Uterus (tissue), 4 donors: ENCODE measurements around the gene P2RY11. TPM values are rescaled to one million over a fixed set of nuclear protein-coding genes. Genes with fewer than 3 reads are reported as not detected.

Experiments used
- DNase-seq, 2 donors: peaks; one replicate each; pipeline ENCODE4 v3.0.0-alpha.2; 2019 to 2020
- H3K27ac ChIP-seq, 2 donors: fragments of 200-600 bp; sonication (generic); 1 replicate in 1 of 2; 2 replicates in 1 of 2; pipeline ENCODE4 v1.5.1; 2016 to 2018
- H3K27me3 ChIP-seq, 2 donors: fragments of 200-600 bp; sonication (generic); one replicate each; pipeline ENCODE4 v1.5.1; 2018 to 2019; ENCODE audit warnings: control low read depth in 1 of 2
- H3K36me3 ChIP-seq, 2 donors: fragments of 200-600 bp; sonication (generic); one replicate each; pipeline ENCODE4 v1.5.1; 2019; ENCODE audit warnings: control low read depth in 1 of 2
- H3K4me1 ChIP-seq, 2 donors: fragments of 200-600 bp; sonication (generic); one replicate each; pipeline ENCODE4 v1.5.1; 2018 to 2019; ENCODE audit warnings: control low read depth in 1 of 2
- H3K4me3 ChIP-seq, 2 donors: fragments of 200-600 bp; sonication (generic); 1 replicate in 1 of 2; 2 replicates in 1 of 2; pipeline ENCODE4 v1.5.1; 2018 to 2019; ENCODE audit warnings: mild to moderate bottlenecking in 1 of 2
- H3K9me3 ChIP-seq, 2 donors: fragments of 200-600 bp; sonication (generic); one replicate each; pipeline ENCODE4 v1.5.1; 2019; ENCODE audit warnings: control low read depth in 1 of 2
- CTCF ChIP-seq, 4 experiments: fragments of 200-600 bp in 2 of 4; fragments of 450-650 bp in 2 of 4; sonication (generic) in 2 of 4; IDR thresholded peaks; one replicate each; pipeline ENCODE4 v1.5.1; 2016 to 2019; ENCODE audit warnings: antibody characterized with exemption in 4 of 4, mild to moderate bottlenecking in 2 of 4, moderate library complexity in 1 of 4
- POLR2A ChIP-seq, 2 donors: fragments of 450-650 bp; IDR thresholded peaks; one replicate each; pipeline ENCODE4 v1.6.1; 2016; ENCODE audit warnings: antibody characterized with exemption in 2 of 2, mild to moderate bottlenecking in 1 of 2, moderate library complexity in 1 of 2
- intact Hi-C: fragments of 100-400 bp; cut with DNase I; formaldehyde crosslinking; loops from one replicate; pipeline ENCODE4 v1.15.1; 2023; ENCODE audit warnings: low total_unique reads
- total RNA-seq, 4 donors: library from RNA; depleted of rRNA in 3 of 4; stranded (reverse); fragments of >200 nt in 3 of 4; gene quantifications; one replicate each; pipeline versions ENCODE4 v1.1.0 to v1.2.4, GENCODE V29; 2014 to 2023
- donor health status: DM: yes; HTN: yes; CAD: no.

The P2RY11 gene
- total RNA-seq, 4 donors from 2014 or later, result 0.51 to 19.1 (median 4.4) TPM

GRCh38 chr19:10143681-10144080 lies 32.2 kb downstream of the P2RY11 start:
- Histone ChIP-seq H3K27ac (no peak overlapping the region), H3K36me3 (no peaks in the 10 kb centered on the region)
- intact Hi-C loops, result no loop called here

GRCh38 chr19:10144361-10144760 lies 32.9 kb downstream of the P2RY11 start:
- Histone ChIP-seq H3K27me3 (no peaks in the 10 kb centered on the region), H3K4me1 (no peaks in the 10 kb centered on the region), H3K9me3 (no peaks in the 10 kb centered on the region), H3K36me3 (no peaks in the 10 kb centered on the region), H3K27ac (no peak overlapping the region), H3K4me3 (no peak overlapping the region)
- no peak for TF ChIP-seq CTCF (IDR thresholded peaks at IDR 0.05)
- TF ChIP-seq POLR2A (IDR thresholded peaks at IDR 0.05), result no peak
- DNase-seq, result no peak
- intact Hi-C loops, result no loop called here

More at GRCh38 chr19:10143681-10144080, 32.2 kb downstream of the P2RY11 start:
- Histone ChIP-seq H3K4me3 (no peak overlapping the region), H3K27me3 (no peaks in the 10 kb centered on the region), H3K9me3 (no peaks in the 10 kb centered on the region), H3K4me1 (no peaks in the 10 kb centered on the region)
- TF ChIP-seq POLR2A (IDR thresholded peaks at IDR 0.05), result no peak
- no peak for TF ChIP-seq CTCF (IDR thresholded peaks at IDR 0.05)
- DNase-seq, result no peak

GRCh38 chr19:10145031-10145430 lies 33.5 kb downstream of the P2RY11 start:
- no peak overlapping the region for H3K27ac ChIP-seq
- no peaks in the 10 kb centered on the region for H3K9me3 ChIP-seq
- no peaks in the 10 kb centered on the region for H3K27me3 ChIP-seq
- TF ChIP-seq POLR2A (IDR thresholded peaks at IDR 0.05), result no peak
- no peak for TF ChIP-seq CTCF (IDR thresholded peaks at IDR 0.05)
- H3K36me3 ChIP-seq, result no peaks in the 10 kb centered on the region
- intact Hi-C loops, result no loop called here
- no peak overlapping the region for H3K4me3 ChIP-seq
- H3K4me1 ChIP-seq, result no peaks in the 10 kb centered on the region
- DNase-seq, result no peak

GRCh38 chr19:10146142-10146541 lies 34.6 kb downstream of the P2RY11 start:
- H3K9me3 ChIP-seq, result no peaks in the 10 kb centered on the region
- no peak overlapping the region for H3K27ac ChIP-seq
- DNase-seq, result no peak
- no peaks in the 10 kb centered on the region for H3K27me3 ChIP-seq
- TF ChIP-seq POLR2A (IDR thresholded peaks at IDR 0.05), result no peak
- no peak for TF ChIP-seq CTCF (IDR thresholded peaks at IDR 0.05)
- no peaks in the 10 kb centered on the region for H3K36me3 ChIP-seq
- intact Hi-C loops, result no loop called here
- no peak overlapping the region for H3K4me3 ChIP-seq
- no peaks in the 10 kb centered on the region for H3K4me1 ChIP-seq

- Histone ChIP-seq H3K36me3 (no peaks in the 10 kb centered on the region), H3K4me3 (no peak overlapping the region), H3K27ac (no peak overlapping the region), H3K9me3 (no peaks in the 10 kb centered on the region), H3K27me3 (no peaks in the 10 kb centered on the region), H3K4me1 (no peaks in the 10 kb centered on the region)
- intact Hi-C loops, result no loop called here
- TF ChIP-seq CTCF (IDR thresholded peaks at IDR 0.05), result no peak
- TF ChIP-seq POLR2A (IDR thresholded peaks at IDR 0.05), result no peak
- DNase-seq, result no peak
These were observed 37.9 kb downstream of the P2RY11 start for GRCh38 chr19:10149427-10149826.
